ENCODE results near the gene PSME3IP1.
A peak's percentile ranks its signal among the peaks of the same experiment; 100 is the strongest.
"Not testable (repeated sequence)": the region's sequence is repeated elsewhere in the genome, so short reads cannot be mapped to it uniquely, and the experiment has no call there.

PSME3IP1 gene

GRCh38 chr16:57185945-57186871 lies at the start of gene PSME3IP1, which contains the start of gene RSPRY1:
TSS of gene PSME3IP1 (minus strand) at chr16:57186039. CDS start at chr16:57173854, 12,185 bp downstream.
TSS of gene RSPRY1 (plus strand) at chr16:57186329. CDS start at chr16:57204659, 18,330 bp downstream.
- DNase-seq (ENCODE audit: low read depth), result peak; percentile 97

GRCh38 chr16:57235128-57236021 lies 49.5 kb upstream of the PSME3IP1 start:
- no peak for DNase-seq (ENCODE audit: low read depth)

GRCh38 chr16:57234707-57235092 lies 48.9 kb upstream of the PSME3IP1 start:
- DNase-seq (ENCODE audit: low read depth), result no peak

GRCh38 chr16:57233944-57234706 lies 48.3 kb upstream of the PSME3IP1 start:
- no peak for DNase-seq (ENCODE audit: low read depth)

- DNase-seq (ENCODE audit: low read depth), result no peak
These were observed 46.0 kb upstream of the PSME3IP1 start for GRCh38 chr16:57231821-57232350.

- no peak for DNase-seq (ENCODE audit: low read depth)
These were observed 43.2 kb upstream of the PSME3IP1 start for GRCh38 chr16:57229079-57229478.

- DNase-seq (ENCODE audit: low read depth), result no peak
These were observed 41.1 kb upstream of the PSME3IP1 start for GRCh38 chr16:57226701-57227621.

- no peak for DNase-seq (ENCODE audit: low read depth)
These were observed 40.1 kb upstream of the PSME3IP1 start for GRCh38 chr16:57225978-57226377.

- DNase-seq (ENCODE audit: low read depth), result no peak
These were observed 39.0 kb upstream of the PSME3IP1 start for GRCh38 chr16:57224651-57225335.

- no peak for DNase-seq (ENCODE audit: low read depth)
These were observed 37.2 kb upstream of the PSME3IP1 start for GRCh38 chr16:57223057-57223456.

GRCh38 chr16:57216968-57217367 lies 31.1 kb upstream of the PSME3IP1 start:
- no peak for DNase-seq (ENCODE audit: low read depth)

GRCh38 chr16:57213462-57213861 lies 27.6 kb upstream of the PSME3IP1 start:
- DNase-seq (ENCODE audit: low read depth), result no peak

GRCh38 chr16:57209780-57210179 lies 23.9 kb upstream of the PSME3IP1 start:
- no peak for DNase-seq (ENCODE audit: low read depth)

- DNase-seq (ENCODE audit: low read depth), result no peak
These were observed 23.1 kb upstream of the PSME3IP1 start for GRCh38 chr16:57208926-57209325.

- no peak for DNase-seq (ENCODE audit: low read depth)
These were observed 18.8 kb upstream of the PSME3IP1 start for GRCh38 chr16:57204675-57205074.

- no peak for DNase-seq (ENCODE audit: low read depth)
These were observed 17.6 kb upstream of the PSME3IP1 start for GRCh38 chr16:57203451-57203850.

- DNase-seq (ENCODE audit: low read depth), result no peak
These were observed 16.5 kb upstream of the PSME3IP1 start for GRCh38 chr16:57202095-57202886.

- DNase-seq (ENCODE audit: low read depth), result not testable (repeated sequence)
These were observed 15.1 kb upstream of the PSME3IP1 start for GRCh38 chr16:57200926-57201325.

- DNase-seq (ENCODE audit: low read depth), result not testable (repeated sequence)
These were observed 14.5 kb upstream of the PSME3IP1 start for GRCh38 chr16:57200321-57200720.

Data from stimulated activated CD8-positive, alpha-beta memory T cell treated with anti-CD3 and anti-CD28 coated beads, Interleukin-15, amount 100 ng/mL, for 1 hour (primary cell).